Stomach (tissue), 9 donors: ENCODE results near the gene KLK14. TPM values are rescaled to one million over a fixed set of nuclear protein-coding genes. Genes with fewer than 3 reads are reported as not detected.
A peak's percentile ranks its signal among the peaks of the same experiment; 100 is the strongest.

Experiments
- DNase-seq, 2 donors: peaks; one replicate each; pipeline versions ENCODE4 v3.0.0 to v3.0.0-alpha.2; 2013 to 2019
- H3K27ac ChIP-seq, 5 donors: fragments of 200-600 bp in 4 of 5; sonication (generic) in 4 of 5; one replicate each; pipeline ENCODE4 v1.5.1; 2013 to 2019; ENCODE audit warnings: mild to moderate bottlenecking in 1 of 5, moderate library complexity in 1 of 5
- H3K27me3 ChIP-seq, 3 donors: fragments of 200-600 bp; sonication (generic); one replicate each; pipeline ENCODE4 v1.5.1; 2017 to 2019; ENCODE audit warnings: mixed run types in 1 of 3
- H3K36me3 ChIP-seq, 4 donors: fragments of 200-600 bp; sonication (generic); 1 replicate in 3 of 4; 2 replicates in 1 of 4; pipeline ENCODE4 v1.5.1; 2016 to 2019
- H3K4me1 ChIP-seq, 4 donors: fragments of 200-600 bp; sonication (generic); one replicate each; pipeline ENCODE4 v1.5.1; 2016 to 2019
- H3K4me3 ChIP-seq, 4 donors: fragments of 200-600 bp; sonication (generic) in 3 of 4; one replicate each; pipeline ENCODE4 v1.5.1; 2016 to 2019; ENCODE audit warnings: mild to moderate bottlenecking in 1 of 4
- H3K9me3 ChIP-seq, 4 donors: fragments of 200-600 bp; sonication (generic); one replicate each; pipeline ENCODE4 v1.5.1; 2016 to 2019
- EP300 ChIP-seq: sonication (generic); formaldehyde crosslinking; IDR thresholded peaks from one replicate; pipeline ENCODE4 v1.6.1; 2017; ENCODE audit warnings: antibody characterized with exemption
- POLR2A ChIP-seq, 4 donors: fragments of 450-650 bp; IDR thresholded peaks; one replicate each; pipeline ENCODE4 v1.6.1; 2016; ENCODE audit warnings: antibody characterized with exemption in 4 of 4, control low read depth in 2 of 4, mild to moderate bottlenecking in 1 of 4, moderate library complexity in 1 of 4
- POLR2AphosphoS5 ChIP-seq, 3 donors: sonication (generic); formaldehyde crosslinking; IDR thresholded peaks; one replicate each; pipeline ENCODE4 v1.6.1; 2016; ENCODE audit warnings: antibody characterized with exemption in 3 of 3
- WGBS, 5 donors: extraction: QIAGEN DNeasy Blood & Tissue Kit in 3 of 5; methylation state at CpG; one replicate each; pipeline versions ENCODE4 v1.1.5 to v1.1.7; 2013 to 2018; 5-methylcytosine and 5-hydroxymethylcytosine counted together
- intact Hi-C: fragments of 100-400 bp; cut with DNase I; formaldehyde crosslinking; loops from one replicate; pipeline ENCODE4 v1.15.1; 2023; ENCODE audit warnings: low total_unique reads
- polyA plus RNA-seq, 3 donors: library from polyadenylated mRNA; stranded (reverse); fragments of 200-250 nt; gene quantifications; one replicate each; pipeline ENCODE4 v1.2.3, GENCODE V29; 2013
- total RNA-seq, 5 donors: library from RNA; depleted of rRNA; stranded (reverse); fragments of >200 nt; gene quantifications; one replicate each; pipeline versions ENCODE4 v1.1.0 to v1.2.3, GENCODE V29; 2014 to 2016
- TF ChIP-seq, protein P1 (sequence below), 7 experiments: fragments of 450-650 bp in 4 of 7; fragments of 200-600 bp in 3 of 7; sonication (generic) in 3 of 7; IDR thresholded peaks; one replicate each; pipeline ENCODE4 v1.5.1; 2016 to 2019; ENCODE audit warnings: antibody characterized with exemption in 7 of 7, control low read depth in 2 of 7, mild to moderate bottlenecking in 1 of 7
- donor health status: healthy with polysubstance abuse.
- donor health status: Bipolar disorder and iron deficiency.
- donor health status: healthy.

The KLK14 gene
- total and polyA plus RNA-seq, 8 donors, result 0.31 to 0.35 TPM; not detected in 6

DNA sequence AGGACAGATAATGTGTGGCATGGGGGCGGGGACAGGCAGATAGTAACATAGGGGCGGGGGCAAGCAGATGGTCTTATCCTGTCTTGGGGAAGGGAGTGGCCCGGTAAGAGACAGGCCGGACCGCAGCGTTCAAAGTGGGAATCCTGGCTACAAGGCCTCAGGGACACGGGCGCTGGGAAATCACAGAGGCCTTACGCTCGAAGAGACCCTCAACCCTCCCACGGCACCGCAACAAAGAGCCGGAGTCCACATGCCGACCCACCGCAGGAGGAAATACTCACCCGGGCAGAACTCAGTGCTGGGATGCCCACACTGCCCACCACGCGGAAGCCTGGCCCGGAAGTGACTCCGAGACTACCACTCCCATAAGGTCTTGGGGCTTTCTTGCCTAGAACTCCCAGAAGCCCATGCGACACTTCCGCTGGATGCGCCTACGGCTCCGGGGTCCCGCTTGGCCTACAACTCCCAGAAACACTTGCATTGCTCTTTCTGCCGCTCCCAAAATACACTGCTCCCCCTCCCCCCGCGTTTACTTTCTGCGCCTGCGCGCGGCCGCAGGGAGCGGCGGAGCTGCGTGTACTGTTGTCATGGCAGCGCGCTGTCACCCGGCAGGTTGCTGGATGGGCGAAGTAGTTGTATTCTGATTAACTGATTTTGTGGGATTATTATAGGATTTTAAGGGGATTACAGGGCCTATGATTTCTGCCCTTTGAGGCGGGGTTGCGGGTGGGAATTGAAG lies 25.5 kb upstream of the KLK14 start, which contains the start of gene CTU1:
CTU1 (minus strand) TSS at position 344 of the 739 bp plus-strand sequence. CDS start 3,840 bp downstream, outside the sequence.
- Histone ChIP-seq H3K36me3 (peaks cover 5 to 20% (median 15%) of the 10 kb centered on the region in 4 donors), H3K4me1 (peaks cover 15 to 33% (median 26%) of the 10 kb centered on the region in 4 donors), H3K27ac (peak within 1 kb of the TSS; percentile 49 to 88 (median 77)), H3K9me3 (no peaks in the 10 kb centered on the region), H3K27me3 (peaks cover 0 to 4% (median 0%) of the 10 kb centered on the region in 3 donors), H3K4me3 (peak within 1 kb of the TSS; percentile 60 to 96 (median 89))
- TF ChIP-seq POLR2A (IDR thresholded peaks at IDR 0.05) (no peak), POLR2AphosphoS5 (IDR thresholded peaks at IDR 0.05) (peak; percentile 49 to 95 (median 94)), EP300 (no peak)
- TF ChIP-seq, protein P1, sequence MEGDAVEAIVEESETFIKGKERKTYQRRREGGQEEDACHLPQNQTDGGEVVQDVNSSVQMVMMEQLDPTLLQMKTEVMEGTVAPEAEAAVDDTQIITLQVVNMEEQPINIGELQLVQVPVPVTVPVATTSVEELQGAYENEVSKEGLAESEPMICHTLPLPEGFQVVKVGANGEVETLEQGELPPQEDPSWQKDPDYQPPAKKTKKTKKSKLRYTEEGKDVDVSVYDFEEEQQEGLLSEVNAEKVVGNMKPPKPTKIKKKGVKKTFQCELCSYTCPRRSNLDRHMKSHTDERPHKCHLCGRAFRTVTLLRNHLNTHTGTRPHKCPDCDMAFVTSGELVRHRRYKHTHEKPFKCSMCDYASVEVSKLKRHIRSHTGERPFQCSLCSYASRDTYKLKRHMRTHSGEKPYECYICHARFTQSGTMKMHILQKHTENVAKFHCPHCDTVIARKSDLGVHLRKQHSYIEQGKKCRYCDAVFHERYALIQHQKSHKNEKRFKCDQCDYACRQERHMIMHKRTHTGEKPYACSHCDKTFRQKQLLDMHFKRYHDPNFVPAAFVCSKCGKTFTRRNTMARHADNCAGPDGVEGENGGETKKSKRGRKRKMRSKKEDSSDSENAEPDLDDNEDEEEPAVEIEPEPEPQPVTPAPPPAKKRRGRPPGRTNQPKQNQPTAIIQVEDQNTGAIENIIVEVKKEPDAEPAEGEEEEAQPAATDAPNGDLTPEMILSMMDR (IDR thresholded peaks at IDR 0.05), result peak in 2 of 7 experiments; percentile 27 to 31
- DNase-seq, result peak; percentile 98 to 100
- 0 to 2% (median 0%) methylated on average over 28 to 43 of the region's 43 CpGs for WGBS, 5 donors
- intact Hi-C loops, result no loop called here

DNA sequence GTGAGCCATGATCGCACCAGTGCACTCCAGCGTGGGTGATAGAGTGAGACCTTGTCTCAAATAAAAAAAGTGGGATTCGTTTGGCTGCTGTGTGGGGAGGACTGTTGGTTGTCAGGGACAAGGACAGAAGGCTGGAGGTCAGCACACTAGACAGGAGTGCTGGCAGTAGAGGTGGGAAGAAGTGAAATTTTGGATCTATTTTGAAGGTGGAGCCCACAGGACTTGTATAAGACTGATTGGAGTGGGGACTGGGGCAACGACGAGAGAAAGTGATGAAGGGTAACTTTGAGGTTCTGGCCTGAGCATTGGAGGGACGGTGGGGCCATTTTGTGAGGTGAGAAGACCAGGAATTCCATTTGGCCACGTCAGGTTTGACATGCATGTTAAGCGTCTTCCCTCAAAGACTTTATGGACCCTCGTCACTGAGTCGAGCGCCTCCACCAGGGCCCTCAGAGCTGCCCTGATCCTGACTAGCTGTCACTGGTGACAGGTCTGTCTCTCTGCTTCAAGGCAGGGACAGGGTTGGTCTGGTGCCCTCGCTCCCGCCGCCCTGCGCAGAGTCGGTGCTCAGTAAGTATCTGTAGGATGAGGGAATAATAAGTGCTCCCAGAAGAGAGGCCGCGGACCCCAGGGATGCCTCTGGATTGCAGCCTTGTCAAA lies 24.8 kb upstream of the KLK14 start:
- 13 to 18% (median 16%) methylated on average over 13 to 18 of the region's 18 CpGs for WGBS, 5 donors

DNA sequence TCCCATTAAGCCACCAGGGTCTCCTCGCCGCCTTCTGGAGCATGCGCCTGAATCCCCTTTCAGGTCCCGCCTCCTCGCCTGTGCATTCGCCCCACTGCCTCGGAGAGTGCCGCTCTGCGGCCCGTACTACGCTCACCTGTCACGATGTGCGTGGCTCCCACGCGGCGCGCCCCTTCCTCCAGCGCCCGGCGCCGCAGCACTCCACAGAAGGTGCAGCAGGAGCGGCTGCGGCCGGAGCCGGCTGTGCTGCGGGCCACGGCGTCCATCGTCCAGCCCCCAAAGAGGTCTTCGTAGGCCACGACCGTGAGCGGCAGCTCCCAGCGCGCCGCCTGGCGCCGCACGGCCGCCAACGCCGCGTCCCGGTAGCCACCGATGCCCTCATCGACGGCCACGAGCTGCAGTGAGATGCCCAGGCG lies 21.2 kb upstream of the KLK14 start:
- no peak overlapping the region for H3K27ac ChIP-seq
- H3K4me1 ChIP-seq, result peaks cover 14 to 63% (median 36%) of the 10 kb centered on the region in 4 donors
- intact Hi-C loops, result no loop called here
- H3K4me3 ChIP-seq, result no peak overlapping the region
- DNase-seq, result no peak
- WGBS, 5 donors, result 87 to 93% (median 90%) methylated on average over 35 to 49 of the region's 49 CpGs
- H3K36me3 ChIP-seq, result peaks cover 14 to 54% (median 53%) of the 10 kb centered on the region in 4 donors
- H3K9me3 ChIP-seq, result no peaks in the 10 kb centered on the region
- no peaks in the 10 kb centered on the region for H3K27me3 ChIP-seq
- TF ChIP-seq, protein P1 (IDR thresholded peaks at IDR 0.05), result no peak
- TF ChIP-seq POLR2AphosphoS5 (IDR thresholded peaks at IDR 0.05), result no peak
- no peak for TF ChIP-seq POLR2A (IDR thresholded peaks at IDR 0.05)
- no peak for TF ChIP-seq EP300

More for the DNA sequence above, 24.8 kb upstream of the KLK14 start:
- peaks cover 15 to 40% (median 26%) of the 10 kb centered on the region in 4 donors for H3K4me1 ChIP-seq
- intact Hi-C loops, result no loop called here
- TF ChIP-seq, protein P1 (IDR thresholded peaks at IDR 0.05), result no peak
- no peak for TF ChIP-seq POLR2AphosphoS5 (IDR thresholded peaks at IDR 0.05)
- no peak for TF ChIP-seq POLR2A (IDR thresholded peaks at IDR 0.05)
- TF ChIP-seq EP300, result no peak
- no peaks in the 10 kb centered on the region for H3K9me3 ChIP-seq
- peak overlapping the region; percentile 60 to 96 (median 89) for H3K4me3 ChIP-seq
- H3K27ac ChIP-seq, result peak overlapping the region in 4 of 5 donors; percentile 52 to 88 (median 78)
- H3K36me3 ChIP-seq, result peaks cover 6 to 23% (median 21%) of the 10 kb centered on the region in 4 donors
- peaks cover 0 to 3% (median 0%) of the 10 kb centered on the region in 3 donors for H3K27me3 ChIP-seq
- DNase-seq, result no peak

DNA sequence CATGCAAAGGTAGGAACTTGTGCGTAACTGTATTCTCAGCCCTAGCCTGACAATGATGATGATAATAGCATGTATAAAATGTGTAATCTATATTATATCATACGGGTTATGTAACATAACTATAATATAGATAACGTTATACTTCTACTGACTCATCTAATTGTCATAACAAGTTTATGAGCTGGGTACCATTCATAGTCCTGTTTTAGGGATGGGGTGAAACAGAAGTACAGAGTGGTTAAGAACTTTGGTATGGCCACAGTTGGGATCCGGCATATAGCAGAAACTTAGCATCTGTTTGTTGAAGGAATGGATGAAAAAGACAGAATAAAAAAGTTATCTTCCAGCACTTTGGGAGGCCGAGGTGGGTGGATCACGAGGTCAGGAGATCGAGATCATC lies 20.3 kb upstream of the KLK14 start:
- Histone ChIP-seq H3K4me3 (no peak overlapping the region), H3K27ac (no peak overlapping the region), H3K27me3 (no peaks in the 10 kb centered on the region), H3K4me1 (peaks cover 11 to 62% (median 32%) of the 10 kb centered on the region in 4 donors), H3K9me3 (no peaks in the 10 kb centered on the region), H3K36me3 (peaks cover 14 to 60% (median 60%) of the 10 kb centered on the region in 4 donors)
- no peak for DNase-seq
- TF ChIP-seq EP300 (no peak), POLR2AphosphoS5 (IDR thresholded peaks at IDR 0.05) (no peak), POLR2A (IDR thresholded peaks at IDR 0.05) (no peak)
- TF ChIP-seq, protein P1 (IDR thresholded peaks at IDR 0.05), result no peak
- WGBS, 5 donors, result 83 to 96% (median 91%) methylated on average over 7 of the region's 7 CpGs
- intact Hi-C loops, result no loop called here
